Activated naive CD4-positive, alpha-beta T cell treated with anti-CD3 and anti-CD28 coated beads, Interleukin-2, amount 10 ng/mL, durations not matched to agents 7 days and 5 days (primary cell): Measurements from ENCODE around the gene KDM8.

Experiments used
- CTCF ChIA-PET: fragments of 350-600 bp; sonication (Branson Sonifier 250); formaldehyde crosslinking; loops from one replicate; lab custom pipeline; 2021; ENCODE audit warnings: antibody characterized with exemption; lab: Charles Lee
- DNase-seq: peaks from one replicate; pipeline ENCODE4 v3.0.0-alpha.2; 2020
- H3K27ac Mint-ChIP-seq: one replicate; pipeline ENCODE4 v1.8.0; 2021; ENCODE audit warnings: mild to moderate bottlenecking, moderate library complexity, mixed read lengths
- H3K27me3 Mint-ChIP-seq: one replicate; pipeline ENCODE4 v1.8.0; 2021; ENCODE audit warnings: mild to moderate bottlenecking, mixed read lengths
- H3K36me3 Mint-ChIP-seq: one replicate; pipeline ENCODE4 v1.8.0; 2021; ENCODE audit warnings: mixed read lengths
- H3K4me1 Mint-ChIP-seq: one replicate; pipeline ENCODE4 v1.8.0; 2021; ENCODE audit warnings: mixed read lengths
- H3K4me3 Mint-ChIP-seq: one replicate; pipeline ENCODE4 v1.8.0; 2021; ENCODE audit warnings: mild to moderate bottlenecking, moderate library complexity, mixed read lengths
- H3K9me3 Mint-ChIP-seq: one replicate; pipeline ENCODE4 v1.8.0; 2021; ENCODE audit warnings: mixed read lengths

KDM8 gene

DNA sequence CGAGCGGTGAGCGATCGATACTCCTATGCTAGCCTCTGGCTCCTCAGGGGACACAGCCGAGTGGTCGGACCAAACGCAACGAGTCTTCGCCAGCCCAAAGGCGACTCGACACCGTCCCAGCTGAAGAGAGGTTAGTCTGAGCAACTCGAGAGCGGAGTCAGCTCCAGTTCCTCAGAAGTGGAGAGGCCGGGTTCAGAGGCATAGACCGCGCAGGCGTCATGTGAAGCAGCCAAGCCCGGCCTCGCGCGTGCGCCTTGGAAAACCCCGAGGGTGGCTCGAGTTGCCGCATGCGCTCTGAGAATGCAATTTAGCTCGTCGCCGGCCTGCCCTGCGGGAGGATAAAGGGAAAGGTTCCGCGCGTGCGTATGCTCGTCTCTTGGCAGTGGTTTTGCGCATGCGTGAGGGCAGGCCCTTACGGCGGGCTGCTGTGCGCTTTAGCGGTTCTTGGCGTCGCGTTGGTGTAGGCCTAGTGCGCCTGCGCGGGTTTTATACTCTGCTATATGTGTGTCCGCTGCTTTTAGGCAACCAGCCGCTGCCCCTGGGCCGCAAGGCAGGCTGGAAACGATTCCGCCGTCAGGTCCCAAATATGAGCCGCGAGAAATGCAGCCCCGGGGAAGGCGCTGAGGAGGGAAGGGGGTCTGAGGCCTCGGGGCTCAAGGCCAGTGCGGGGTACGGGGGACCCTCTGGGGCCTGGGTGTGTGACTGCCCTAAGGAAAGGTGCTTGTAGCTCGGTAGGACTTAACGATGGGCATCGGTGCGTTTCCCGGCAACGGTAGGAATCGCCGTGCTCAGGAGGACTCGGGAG is at the start of gene KDM8:
KDM8 (plus strand) TSS at position 20 of the 805 bp plus-strand sequence. CDS start 6,598 bp downstream, outside the sequence.
- peaks cover 68% of the 10 kb centered on the region for H3K4me1 Mint-ChIP-seq
- CTCF ChIA-PET: interaction anchor here (0.5 to 5.6 kb wide), 9 partner anchors 18 to 256 kb away, joined by 3 to 31 read pairs (median 5); no protein-coding TSS in a partner anchor
- peaks cover 5% of the 10 kb centered on the region for H3K9me3 Mint-ChIP-seq

DNA sequence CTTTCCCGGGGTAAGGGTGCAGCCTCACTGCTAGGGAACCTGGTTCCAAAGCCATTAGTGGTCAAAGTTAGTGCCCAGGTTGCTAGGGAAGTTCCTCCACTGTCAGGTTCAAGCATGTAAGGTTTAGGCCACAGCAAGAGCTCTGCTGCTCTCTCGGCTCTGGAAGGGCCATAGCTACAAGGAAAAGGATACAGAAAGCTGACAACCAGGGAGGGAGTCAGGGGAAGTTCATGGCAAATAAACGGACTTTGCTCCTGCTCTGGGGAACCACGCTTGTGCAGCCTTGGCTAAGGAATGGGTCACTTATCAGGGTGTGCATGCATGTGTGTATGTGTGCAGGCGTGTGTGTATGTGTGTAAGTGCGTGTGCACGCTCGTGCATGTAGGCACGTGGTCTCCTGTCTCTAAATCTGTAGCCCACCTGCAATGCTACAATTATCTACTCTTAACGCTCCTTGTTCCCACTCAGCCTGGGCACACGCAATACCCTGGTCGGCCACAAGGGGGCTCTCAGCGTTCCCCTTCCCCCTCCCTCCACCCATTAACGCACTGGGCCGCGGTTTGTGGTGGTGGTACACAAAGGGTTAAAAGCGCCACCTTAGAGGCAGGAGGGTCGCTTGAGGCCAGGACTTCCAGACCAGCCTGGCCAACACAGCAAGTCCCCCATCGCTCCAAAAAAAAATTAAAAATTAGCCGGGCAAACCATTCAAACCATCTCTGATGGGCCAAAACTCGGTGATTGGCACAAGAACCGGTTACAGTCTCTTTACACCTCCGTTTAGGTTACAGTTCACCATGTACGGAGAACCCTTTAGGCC is 48.4 kb upstream of the KDM8 start:
- Mint-ChIP-seq H3K4me1 (peaks cover 16% of the 10 kb centered on the region), H3K36me3 (peaks cover 3% of the 10 kb centered on the region), H3K4me3 (no peak overlapping the region), H3K9me3 (peaks cover 6% of the 10 kb centered on the region), H3K27ac (no peak overlapping the region), H3K27me3 (peaks cover 5% of the 10 kb centered on the region)
- CTCF ChIA-PET: interaction anchor here (0.6 to 5.3 kb wide), 17 partner anchors 8 to 513 kb away, joined by 3 to 53 read pairs (median 5); no protein-coding TSS in a partner anchor
- peak; percentile 76 for DNase-seq

More for the DNA sequence above, at the start of gene KDM8:
- peaks cover 17% of the 10 kb centered on the region for H3K36me3 Mint-ChIP-seq
- DNase-seq: peak; percentile 100
- H3K27ac Mint-ChIP-seq: peak within 1 kb of the TSS; percentile 99
- peak within 1 kb of the TSS; percentile 97 for H3K4me3 Mint-ChIP-seq
- no peaks in the 10 kb centered on the region for H3K27me3 Mint-ChIP-seq

DNA sequence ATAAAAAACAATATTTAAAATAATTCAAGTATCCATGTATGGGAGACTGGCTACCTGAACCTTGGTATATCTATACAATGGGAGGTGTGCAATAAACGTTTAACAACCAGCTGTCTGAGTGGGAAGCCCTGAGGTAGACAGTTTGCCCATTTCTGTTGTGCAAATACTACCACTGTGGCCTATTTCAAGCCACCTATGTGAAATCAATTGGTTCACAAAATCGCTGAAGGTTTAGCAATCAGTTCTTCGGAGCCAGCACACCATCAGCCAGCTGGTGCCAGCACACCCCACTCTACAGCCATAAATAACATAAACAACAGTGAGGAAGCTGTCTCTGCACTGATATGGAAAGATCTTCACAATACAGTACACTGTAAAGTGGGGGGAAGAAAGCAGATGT is 46.7 kb upstream of the KDM8 start:
- no peak for DNase-seq
- CTCF ChIA-PET: interaction anchor here (0.6 to 5.3 kb wide), 12 partner anchors 9 to 304 kb away, joined by 3 to 53 read pairs (median 4); no protein-coding TSS in a partner anchor
- Mint-ChIP-seq H3K9me3 (peaks cover 8% of the 10 kb centered on the region), H3K4me1 (peaks cover 16% of the 10 kb centered on the region), H3K36me3 (peaks cover 3% of the 10 kb centered on the region), H3K27ac (no peak overlapping the region), H3K4me3 (no peak overlapping the region), H3K27me3 (peaks cover 8% of the 10 kb centered on the region)

DNA sequence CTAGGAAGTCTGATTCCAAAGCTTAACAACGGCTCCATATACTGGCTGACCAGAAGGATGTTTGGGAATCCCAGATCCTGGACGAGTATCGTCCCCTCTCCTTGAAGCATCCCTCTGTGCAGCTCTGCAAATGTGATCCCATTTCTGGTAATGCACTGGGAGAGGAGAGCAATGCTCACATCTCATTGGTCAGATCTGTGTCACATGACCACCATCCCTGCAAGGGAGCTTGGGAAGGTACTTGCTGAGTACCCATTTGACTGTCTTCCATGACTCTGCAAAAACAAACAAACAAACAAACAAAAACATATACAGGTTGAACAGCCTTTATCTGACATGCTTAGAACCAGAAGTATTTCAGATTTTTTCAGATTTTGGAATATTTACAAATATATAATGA is 41.9 kb upstream of the KDM8 start:
- no peak for DNase-seq
- H3K27ac Mint-ChIP-seq: no peak overlapping the region
- peaks cover 28% of the 10 kb centered on the region for H3K9me3 Mint-ChIP-seq
- no peak overlapping the region for H3K4me3 Mint-ChIP-seq
- no peaks in the 10 kb centered on the region for H3K4me1 Mint-ChIP-seq
- peaks cover 13% of the 10 kb centered on the region for H3K27me3 Mint-ChIP-seq
- CTCF ChIA-PET: interaction anchor here (2.9 kb wide), 1 partner anchor 10 kb away, joined by 10 read pairs; no protein-coding TSS in a partner anchor
- H3K36me3 Mint-ChIP-seq: peaks cover 10% of the 10 kb centered on the region

DNA sequence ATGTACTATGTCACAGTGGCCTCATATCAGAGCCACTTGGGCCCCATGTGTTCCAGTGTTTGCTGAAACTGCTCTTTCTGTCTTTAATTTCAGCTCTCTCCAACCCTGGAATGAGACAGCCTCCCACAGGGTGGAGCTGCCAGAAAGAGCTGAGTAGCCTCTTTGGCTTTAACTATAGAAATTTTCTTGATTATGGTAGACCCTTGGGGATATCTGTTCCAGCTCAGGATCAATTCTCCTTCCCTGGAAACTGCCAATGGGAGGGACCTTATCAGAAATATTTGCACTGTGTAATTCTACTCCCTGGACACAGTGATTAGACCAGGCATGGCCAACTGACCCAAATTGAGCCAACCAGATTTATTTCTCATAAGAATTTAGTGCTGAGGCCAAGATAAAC is 39.0 kb upstream of the KDM8 start:
- CTCF ChIA-PET: interaction anchor here (0.7 to 3.4 kb wide), 3 partner anchors 8 to 10 kb away, joined by 3 to 14 read pairs (median 3); no protein-coding TSS in a partner anchor
- peaks cover 7% of the 10 kb centered on the region for H3K36me3 Mint-ChIP-seq

DNA sequence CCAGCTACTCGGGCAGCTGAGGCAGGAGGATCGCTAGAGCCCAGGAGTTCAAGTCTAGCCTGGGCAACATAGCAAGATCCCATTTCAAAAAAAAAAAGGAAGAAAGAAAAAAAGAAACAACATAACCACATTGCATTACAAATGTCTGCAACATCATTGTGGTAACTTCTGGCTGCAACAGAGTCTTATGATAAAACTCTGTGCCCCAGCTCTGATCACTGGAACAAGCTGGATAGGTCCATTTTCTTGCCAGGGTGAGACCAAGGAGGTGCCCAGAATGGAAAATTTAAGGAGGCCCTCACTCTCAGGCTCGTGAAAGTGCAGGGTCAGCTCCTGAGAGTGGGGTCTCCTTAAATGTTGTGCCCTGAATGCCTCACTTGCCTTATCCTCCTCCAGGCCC is 37.8 kb upstream of the KDM8 start:
- H3K27ac Mint-ChIP-seq: no peak overlapping the region
- CTCF ChIA-PET: interaction anchor here (0.7 to 3.4 kb wide), 3 partner anchors 9 to 505 kb away, joined by 3 to 14 read pairs (median 3); no protein-coding TSS in a partner anchor

More for the DNA sequence above, 39.0 kb upstream of the KDM8 start:
- no peak overlapping the region for H3K4me3 Mint-ChIP-seq
- peaks cover 17% of the 10 kb centered on the region for H3K4me1 Mint-ChIP-seq
- H3K27me3 Mint-ChIP-seq: peaks cover 18% of the 10 kb centered on the region
- peaks cover 22% of the 10 kb centered on the region for H3K9me3 Mint-ChIP-seq
- no peak overlapping the region for H3K27ac Mint-ChIP-seq
- DNase-seq: no peak

DNA sequence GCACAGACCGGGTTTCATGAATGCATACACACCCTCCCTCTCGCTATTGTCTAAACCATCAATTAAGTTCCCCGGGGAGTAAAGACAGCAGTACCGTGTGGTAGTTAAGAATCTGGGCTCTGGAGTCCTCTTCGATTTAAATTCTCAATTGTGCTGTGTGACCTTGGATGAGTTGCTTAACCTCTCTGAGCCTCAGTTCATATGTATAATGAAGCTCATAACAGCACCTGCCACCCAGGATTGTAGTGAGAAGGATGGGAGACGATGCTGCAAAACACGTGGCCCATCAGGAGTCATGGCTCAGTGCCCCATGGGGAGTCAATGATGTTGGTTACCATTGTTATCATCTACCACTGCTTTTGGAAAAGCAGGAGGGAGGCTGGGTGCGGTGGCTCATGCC is 34.5 kb upstream of the KDM8 start:
- H3K9me3 Mint-ChIP-seq: peaks cover 20% of the 10 kb centered on the region
- peaks cover 60% of the 10 kb centered on the region for H3K4me1 Mint-ChIP-seq
- CTCF ChIA-PET: interaction anchor here (0.7 to 4.1 kb wide), 8 partner anchors 11 to 198 kb away, joined by 3 to 41 read pairs (median 6); no protein-coding TSS in a partner anchor
- peaks cover 15% of the 10 kb centered on the region for H3K36me3 Mint-ChIP-seq
- H3K27ac Mint-ChIP-seq: peak overlapping the region; percentile 84
- no peak for DNase-seq
- peaks cover 6% of the 10 kb centered on the region for H3K27me3 Mint-ChIP-seq
- H3K4me3 Mint-ChIP-seq: no peak overlapping the region

More for the DNA sequence above, 37.8 kb upstream of the KDM8 start:
- Mint-ChIP-seq H3K4me3 (no peak overlapping the region), H3K9me3 (peaks cover 24% of the 10 kb centered on the region), H3K4me1 (peaks cover 29% of the 10 kb centered on the region), H3K36me3 (peaks cover 7% of the 10 kb centered on the region), H3K27me3 (peaks cover 11% of the 10 kb centered on the region)
- no peak for DNase-seq

DNA sequence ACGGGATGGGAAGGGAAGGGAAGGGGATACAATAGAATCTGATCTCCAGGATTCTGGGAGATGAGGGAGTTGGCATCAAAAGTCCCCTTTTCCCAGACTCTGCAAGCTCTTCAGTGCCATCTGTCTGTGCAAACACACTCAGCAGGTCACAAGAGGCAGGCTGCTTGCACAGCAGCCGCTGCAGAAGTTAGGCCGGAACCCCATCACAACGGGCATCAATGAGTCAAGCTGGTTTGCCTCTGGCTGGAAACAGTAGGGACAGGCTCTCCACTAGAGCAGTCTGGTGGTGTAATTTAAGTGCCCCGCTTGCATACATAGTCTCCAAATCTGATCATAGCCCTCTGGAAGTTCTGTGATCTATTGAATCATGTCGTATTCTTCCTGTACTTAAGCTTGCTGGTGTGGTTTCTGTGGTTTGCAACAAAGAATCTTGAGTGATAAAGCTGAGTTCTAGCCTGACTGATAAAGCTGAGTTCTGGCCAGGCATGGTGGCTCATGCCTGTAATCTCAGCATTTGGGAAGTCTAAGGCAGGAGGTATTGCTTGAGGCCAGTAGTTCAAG is 33.7 kb upstream of the KDM8 start:
- peak; percentile 83 for DNase-seq
- H3K36me3 Mint-ChIP-seq: peaks cover 12% of the 10 kb centered on the region

DNA sequence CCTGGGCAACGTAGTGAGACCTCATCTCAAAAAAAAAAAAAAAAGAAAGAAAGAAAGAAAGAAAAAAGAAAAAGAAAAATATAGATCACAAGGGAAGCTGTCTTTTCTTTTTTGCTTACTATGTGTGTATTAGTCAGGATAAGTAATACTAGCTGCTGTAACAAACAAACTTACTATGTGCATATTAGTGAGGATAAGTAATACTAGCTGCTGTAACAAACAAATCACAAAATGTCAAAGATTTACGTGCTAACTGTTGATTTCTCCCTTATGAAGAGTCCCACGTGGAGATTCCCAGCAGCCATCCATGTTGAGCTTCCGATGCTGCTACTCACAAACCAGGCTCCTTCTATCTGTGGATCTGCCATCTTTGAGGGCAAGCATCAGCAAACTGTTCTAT is 31.7 kb upstream of the KDM8 start:
- peak overlapping the region; percentile 54 for H3K27ac Mint-ChIP-seq
- no peak for DNase-seq
- H3K4me3 Mint-ChIP-seq: no peak overlapping the region
- H3K9me3 Mint-ChIP-seq: peaks cover 14% of the 10 kb centered on the region
- peaks cover 6% of the 10 kb centered on the region for H3K27me3 Mint-ChIP-seq
- CTCF ChIA-PET: interaction anchor here (1.0 to 4.1 kb wide), 7 partner anchors 8 to 196 kb away, joined by 3 to 41 read pairs (median 8); no protein-coding TSS in a partner anchor
- H3K4me1 Mint-ChIP-seq: peaks cover 87% of the 10 kb centered on the region
- H3K36me3 Mint-ChIP-seq: peaks cover 12% of the 10 kb centered on the region

More for the DNA sequence above, 33.7 kb upstream of the KDM8 start:
- H3K9me3 Mint-ChIP-seq: peaks cover 15% of the 10 kb centered on the region
- peak overlapping the region; percentile 84 for H3K27ac Mint-ChIP-seq
- H3K4me1 Mint-ChIP-seq: peaks cover 68% of the 10 kb centered on the region
- H3K27me3 Mint-ChIP-seq: peaks cover 6% of the 10 kb centered on the region
- CTCF ChIA-PET: interaction anchor here (0.7 to 4.1 kb wide), 19 partner anchors 8 to 287 kb away, joined by 3 to 41 read pairs (median 3); no protein-coding TSS in a partner anchor
- peak overlapping the region; percentile 20 for H3K4me3 Mint-ChIP-seq

DNA sequence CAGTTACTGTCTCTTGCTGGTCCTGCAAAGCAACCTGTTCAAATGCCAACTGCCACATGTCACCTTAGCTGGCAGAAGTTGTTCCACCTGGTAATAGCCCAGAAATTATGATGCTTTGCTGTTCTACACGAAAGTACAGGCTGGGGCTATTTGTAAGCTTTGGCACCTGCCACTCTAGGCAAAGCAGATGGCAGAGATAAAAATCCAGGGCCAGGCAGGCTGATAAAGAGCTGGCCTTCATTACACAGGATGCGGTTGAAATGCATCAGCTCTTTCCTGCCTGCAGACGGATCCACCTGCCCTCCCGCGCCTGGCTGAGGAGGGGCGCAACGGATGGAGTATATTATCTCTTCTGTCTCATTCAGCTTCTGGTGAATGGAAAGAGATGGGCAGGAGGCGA is 29.3 kb upstream of the KDM8 start:
- peak overlapping the region; percentile 92 for H3K27ac Mint-ChIP-seq
- DNase-seq: peak; percentile 82
- H3K9me3 Mint-ChIP-seq: peaks cover 14% of the 10 kb centered on the region
- H3K27me3 Mint-ChIP-seq: no peaks in the 10 kb centered on the region
- H3K4me3 Mint-ChIP-seq: peak overlapping the region; percentile 6
- peaks cover 96% of the 10 kb centered on the region for H3K4me1 Mint-ChIP-seq
- peaks cover 12% of the 10 kb centered on the region for H3K36me3 Mint-ChIP-seq
- CTCF ChIA-PET: interaction anchor here (0.7 to 1.5 kb wide), 8 partner anchors 14 to 194 kb away, joined by 3 to 6 read pairs (median 3); no protein-coding TSS in a partner anchor

DNA sequence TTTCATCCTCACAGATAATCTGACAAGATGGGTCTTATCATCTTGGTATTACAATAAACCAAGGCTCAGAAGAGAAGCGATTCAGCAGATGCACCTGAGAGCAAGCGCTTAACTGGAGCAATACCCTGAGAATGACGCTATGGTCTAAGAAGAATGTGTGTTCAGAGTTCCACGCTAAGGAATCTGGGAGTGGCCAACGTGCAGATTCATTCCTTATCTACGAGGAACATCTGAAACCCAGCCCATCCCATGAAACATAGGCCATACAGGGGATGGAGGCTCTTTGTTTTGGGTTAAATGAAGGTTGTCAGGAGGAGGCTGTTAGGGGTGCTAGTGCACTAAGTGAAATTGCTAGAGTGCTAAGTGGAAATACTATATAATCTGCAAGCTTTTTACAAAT is 28.5 kb upstream of the KDM8 start:
- H3K9me3 Mint-ChIP-seq: peaks cover 14% of the 10 kb centered on the region
- no peak for DNase-seq
- H3K27ac Mint-ChIP-seq: no peak overlapping the region
- peaks cover 96% of the 10 kb centered on the region for H3K4me1 Mint-ChIP-seq
- CTCF ChIA-PET: no interaction called here
- no peak overlapping the region for H3K4me3 Mint-ChIP-seq
- H3K36me3 Mint-ChIP-seq: peaks cover 12% of the 10 kb centered on the region
- no peaks in the 10 kb centered on the region for H3K27me3 Mint-ChIP-seq

DNA sequence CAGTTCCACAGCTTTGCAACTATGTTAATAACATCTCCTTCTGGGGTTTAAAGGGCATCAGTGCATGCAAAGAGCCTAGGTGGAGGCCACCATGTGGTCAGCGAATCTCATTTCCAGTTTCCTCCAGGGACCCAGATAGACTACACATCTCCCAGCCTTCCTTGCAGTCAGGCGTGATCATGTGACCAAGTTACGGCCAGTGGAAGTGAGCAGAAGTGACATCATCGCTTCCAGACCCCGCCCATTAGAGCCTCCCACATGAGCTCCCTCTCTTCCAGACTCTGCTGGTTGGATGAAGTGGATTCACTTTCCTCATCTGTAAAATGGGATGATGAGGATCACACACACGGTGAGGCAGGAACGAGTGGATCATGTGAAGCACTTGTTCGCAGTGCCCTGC is 27.4 kb upstream of the KDM8 start:
- Mint-ChIP-seq H3K27me3 (peaks cover 3% of the 10 kb centered on the region), H3K27ac (peak overlapping the region; percentile 54), H3K4me3 (no peak overlapping the region), H3K36me3 (peaks cover 12% of the 10 kb centered on the region), H3K4me1 (peaks cover 93% of the 10 kb centered on the region), H3K9me3 (peaks cover 12% of the 10 kb centered on the region)
- DNase-seq: no peak
- CTCF ChIA-PET: interaction anchor here (0.9 to 1.0 kb wide), 3 partner anchors 20 to 280 kb away, joined by 3 to 4 read pairs (median 3); no protein-coding TSS in a partner anchor
